Panc1 (cell line): ENCODE measurements around the gene RFX2.

ENCODE experiments used
- POLR2AphosphoS5 ChIP-seq: IDR thresholded peaks from 2 replicates; pipeline ENCODE4 v1.6.1; 2012; ENCODE audit warnings: mild to moderate bottlenecking, low read depth, low read length, moderate library complexity
- SIN3A ChIP-seq: IDR thresholded peaks from 2 replicates; pipeline ENCODE4 v1.6.1; 2012; ENCODE audit warnings: low read depth, mild to moderate bottlenecking, low read length, moderate library complexity, borderline replicate concordance; ENCODE audit not compliant: insufficient read depth

GRCh38 chr19:6047741-6048251 lies 62.5 kb downstream of the RFX2 start:
- no peak for TF ChIP-seq SIN3A
- no peak for TF ChIP-seq POLR2AphosphoS5
